Mucosa of descending colon (tissue), 3 donors: Measurements from ENCODE around the gene SAMD9L. TPM values are rescaled to one million over a fixed set of nuclear protein-coding genes. Genes with fewer than 3 reads are reported as not detected.
A peak's percentile ranks its signal among the peaks of the same experiment; 100 is the strongest.

ENCODE experiments used
- ATAC-seq: fragments of 200-7000 bp; cut with Tn5 transposase; one replicate; pipeline ENCODE4 v1.9.1; 2020; ENCODE audit warnings: mild to moderate bottlenecking, moderate library complexity
- DNase-seq, 3 donors: peaks; one replicate each; pipeline ENCODE4 v3.0.0-alpha.2; 2020
- H3K36me3 ChIP-seq: fragments of 200-600 bp; one replicate; pipeline ENCODE4 v1.8.0; 2021; ENCODE audit warnings: low read depth, mild to moderate bottlenecking
- H3K4me1 ChIP-seq: fragments of 200-600 bp; one replicate; pipeline ENCODE4 v1.8.0; 2021; ENCODE audit warnings: low read depth, mild to moderate bottlenecking
- H3K4me3 ChIP-seq: fragments of 200-600 bp; one replicate; pipeline ENCODE4 v1.8.0; 2021; ENCODE audit warnings: mild to moderate bottlenecking
- H3K9me3 ChIP-seq: fragments of 200-600 bp; one replicate; pipeline ENCODE4 v1.8.0; 2021; ENCODE audit warnings: mild to moderate bottlenecking
- CTCF ChIP-seq: fragments of 200-600 bp; IDR thresholded peaks from one replicate; pipeline ENCODE4 v1.8.0; 2022; ENCODE audit warnings: antibody characterized with exemption, mild to moderate bottlenecking
- intact Hi-C, 2 donors: fragments of 100-400 bp; cut with DNase I in 1 of 2; cut with micrococcal nuclease in 1 of 2; formaldehyde crosslinking; loops; one replicate each; pipeline versions ENCODE4 v1.11.0 to v1.11.1; 2022; cut with DNase I, micrococcal nuclease
- total RNA-seq, 3 donors: library from RNA; stranded (reverse); fragmentation: NEBNext Ultra II Directional in 2 of 3; extraction: Animal tissue kit (Norgen Biotek cat#: 25700) in 2 of 3; gene quantifications; one replicate each; pipeline versions ENCODE4 v1.2.1 to v1.2.4, GENCODE V29; 2021 to 2023
- donor health status: DM: no; HTN: no; CAD: no; lungs with moderate emphysema.
- donor health status: DM: no; HTN: no; CAD: no.
- donor health status: DM: no; HTN: yes; CAD: no.

SAMD9L gene
- total RNA-seq, 3 donors from 2014 or later = 16.9 to 27.6 (median 22.8) TPM

- intact Hi-C loops = no loop called here
- Histone ChIP-seq H3K4me3 (no peak overlapping the region), H3K9me3 (no peaks in the 10 kb centered on the region), H3K4me1 (no peaks in the 10 kb centered on the region), H3K36me3 (no peaks in the 10 kb centered on the region)
- no peak for TF ChIP-seq CTCF
- ATAC-seq (no peak), DNase-seq (no peak)
Measured at GRCh38 chr7:93179173-93179572, 31.0 kb upstream of the SAMD9L start.

GRCh38 chr7:93178213-93178612 lies 30.0 kb upstream of the SAMD9L start:
- TF ChIP-seq CTCF = no peak
- intact Hi-C loops = no loop called here
- H3K4me1 ChIP-seq = no peaks in the 10 kb centered on the region
- H3K9me3 ChIP-seq = no peaks in the 10 kb centered on the region
- DNase-seq = no peak
- ATAC-seq = peak; percentile 60
- no peaks in the 10 kb centered on the region for H3K36me3 ChIP-seq
- H3K4me3 ChIP-seq = no peak overlapping the region

- Histone ChIP-seq H3K36me3 (no peaks in the 10 kb centered on the region), H3K9me3 (peaks cover 1% of the 10 kb centered on the region), H3K4me1 (no peaks in the 10 kb centered on the region), H3K4me3 (no peak overlapping the region)
- intact Hi-C loops = no loop called here
- TF ChIP-seq CTCF = no peak
- ATAC-seq (no peak), DNase-seq (no peak)
Measured at GRCh38 chr7:93176992-93177580, 28.9 kb upstream of the SAMD9L start.

GRCh38 chr7:93175219-93175618 lies 27.0 kb upstream of the SAMD9L start:
- intact Hi-C loops = no loop called here
- TF ChIP-seq CTCF = no peak
- Histone ChIP-seq H3K9me3 (peaks cover 20% of the 10 kb centered on the region), H3K4me1 (no peaks in the 10 kb centered on the region), H3K4me3 (no peak overlapping the region), H3K36me3 (no peaks in the 10 kb centered on the region)
- no peak for ATAC-seq
- no peak for DNase-seq

- ATAC-seq (no peak), DNase-seq (no peak)
- no peaks in the 10 kb centered on the region for H3K4me1 ChIP-seq
- H3K9me3 ChIP-seq = peaks cover 20% of the 10 kb centered on the region
- no peak overlapping the region for H3K4me3 ChIP-seq
- no peaks in the 10 kb centered on the region for H3K36me3 ChIP-seq
- intact Hi-C loops = no loop called here
- TF ChIP-seq CTCF = no peak
Measured at GRCh38 chr7:93172683-93173082, 24.5 kb upstream of the SAMD9L start.
